IMR-90 (cell line): ENCODE measurements around the gene ENDOV. TPM values are rescaled to one million over a fixed set of nuclear protein-coding genes. Genes with fewer than 3 reads are reported as not detected.

ENCODE experiments used
- ATAC-seq: fragments of 200-7000 bp; cut with Tn5 transposase; 2 replicates; pipeline ENCODE4 v1.9.1; 2020; ENCODE audit warnings: low read depth, mild to moderate bottlenecking, moderate library complexity
- BruUV-seq: library from RNA; stranded (reverse); fragments of 400-500 nt; replicated peaks from 2 replicates; lab custom pipeline; 2021; lab: Mats Ljungman, UMichigan
- CTCF ChIA-PET: fragments of 300-600 bp; formaldehyde crosslinking; extraction: SDS; loops from one replicate; lab custom pipeline; 2021; ENCODE audit warnings: antibody characterized with exemption; lab: Yijun Ruan, JAX
- POLR2A ChIA-PET: fragments of 300-600 bp; sonication (Branson Sonifier 250); formaldehyde crosslinking; loops from one replicate; lab custom pipeline; 2022; ENCODE audit warnings: antibody characterized with exemption; ENCODE audit not compliant: unreplicated experiment; lab: Charles Lee
- DNase-seq: peaks from one replicate; pipeline ENCODE4 v3.0.0; 2013
- H2AFZ ChIP-seq: replicated peaks from 2 replicates; pipeline ENCODE3; 2013; ENCODE audit warnings: low read length, mild to moderate bottlenecking; ENCODE audit not compliant: poor library complexity
- H2AK5ac ChIP-seq: 2 replicates; pipeline ENCODE4 v1.6.1; 2013; ENCODE audit warnings: low read depth, low read length, inconsistent platforms
- H2AK9ac ChIP-seq: replicated peaks from 2 replicates; pipeline ENCODE3; 2013; ENCODE audit warnings: mild to moderate bottlenecking, low read depth, low read length, moderate library complexity; ENCODE audit not compliant: poor library complexity
- H2BK120ac ChIP-seq: 2 replicates; pipeline ENCODE4 v1.6.1; 2013; ENCODE audit warnings: low read depth, low read length, inconsistent platforms
- H2BK15ac ChIP-seq: 3 replicates; pipeline ENCODE4 v1.6.1; 2013; ENCODE audit warnings: low read depth, low read length, inconsistent platforms
- H2BK20ac ChIP-seq: 2 replicates; pipeline ENCODE4 v1.6.1; 2013; ENCODE audit warnings: low read depth, mild to moderate bottlenecking, inconsistent platforms, low read length, moderate library complexity
- H2BK5ac ChIP-seq: 2 replicates; pipeline ENCODE4 v1.6.1; 2013; ENCODE audit warnings: mild to moderate bottlenecking, low read depth, low read length, inconsistent platforms; ENCODE audit not compliant: poor library complexity, severe bottlenecking
- H3K14ac ChIP-seq: replicated peaks from 2 replicates; pipeline ENCODE4 v1.6.1; 2013; ENCODE audit warnings: low read depth, low read length, inconsistent platforms
- H3K18ac ChIP-seq: 2 replicates; pipeline ENCODE4 v1.6.1; 2013; ENCODE audit warnings: low read depth, low read length, control low read depth
- H3K23ac ChIP-seq: 2 replicates; pipeline ENCODE4 v1.6.1; 2013; ENCODE audit warnings: low read depth, low read length, inconsistent platforms
- H3K27ac ChIP-seq: 2 replicates; pipeline ENCODE4 v1.5.1; 2013; ENCODE audit warnings: mild to moderate bottlenecking, control low read depth, low read length; ENCODE audit not compliant: insufficient read depth
- H3K27me3 ChIP-seq: 2 replicates; pipeline ENCODE4 v1.6.1; 2013; ENCODE audit warnings: low read length; ENCODE audit not compliant: control insufficient read depth, insufficient read depth
- H3K36me3 ChIP-seq: 2 replicates; pipeline ENCODE4 v1.6.1; 2013; ENCODE audit warnings: low read length, mixed read lengths; ENCODE audit not compliant: control insufficient read depth, insufficient read depth
- H3K4ac ChIP-seq: 2 replicates; pipeline ENCODE4 v1.6.1; 2013; ENCODE audit warnings: low read depth, low read length, inconsistent platforms
- H3K4me1 ChIP-seq: 2 replicates; pipeline ENCODE4 v1.6.1; 2013; ENCODE audit warnings: low read length, mixed read lengths; ENCODE audit not compliant: control insufficient read depth, insufficient read depth
- H3K4me2 ChIP-seq: 2 replicates; pipeline ENCODE4 v1.6.1; 2013; ENCODE audit warnings: low read depth, mild to moderate bottlenecking, control low read depth, low read length, moderate library complexity
- H3K4me3 ChIP-seq: 2 replicates; pipeline ENCODE4 v1.5.1; 2013; ENCODE audit warnings: low read depth, mild to moderate bottlenecking, control low read depth, low read length, moderate library complexity; ENCODE audit not compliant: insufficient read depth
- H3K56ac ChIP-seq: 2 replicates; pipeline ENCODE4 v1.6.1; 2013; ENCODE audit warnings: low read length, inconsistent platforms; ENCODE audit not compliant: insufficient read depth; ENCODE audit errors: extremely low read depth
- H3K79me1 ChIP-seq, 2 experiments: 2 replicates each; pipeline ENCODE4 v1.6.1; 2013; ENCODE audit warnings: low read length in 2 of 2, inconsistent platforms in 1 of 2, low read depth in 1 of 2
- H3K9ac ChIP-seq: 2 replicates; pipeline ENCODE4 v1.6.1; 2013; ENCODE audit warnings: low read depth, low read length, control low read depth
- H3K9me1 ChIP-seq: 2 replicates; pipeline ENCODE4 v1.6.1; 2013; ENCODE audit warnings: low read length, inconsistent platforms; ENCODE audit not compliant: insufficient read depth
- H3K9me3 ChIP-seq: 2 replicates; pipeline ENCODE4 v1.6.1; 2013; ENCODE audit warnings: low read length; ENCODE audit not compliant: control insufficient read depth, insufficient read depth
- H4K20me1 ChIP-seq: 2 replicates; pipeline ENCODE4 v1.6.1; 2013; ENCODE audit warnings: low read length, inconsistent platforms; ENCODE audit not compliant: insufficient read depth
- H4K5ac ChIP-seq: 2 replicates; pipeline ENCODE4 v1.6.1; 2013; ENCODE audit warnings: mild to moderate bottlenecking, low read depth, low read length, control low read depth
- H4K8ac ChIP-seq, 2 experiments: 2 replicates each; pipeline ENCODE4 v1.6.1; 2013; ENCODE audit warnings: low read depth in 2 of 2, low read length in 2 of 2, control low read depth in 1 of 2, inconsistent platforms in 1 of 2
- H4K91ac ChIP-seq: 2 replicates; pipeline ENCODE4 v1.6.1; 2013; ENCODE audit warnings: low read depth, low read length, inconsistent platforms; ENCODE audit not compliant: insufficient read depth
- BHLHE40 ChIP-seq: fragments of 150-350 bp; IDR thresholded peaks from 2 replicates; pipeline ENCODE4 v1.6.1; 2016; ENCODE audit warnings: mild to moderate bottlenecking, low read depth, low read length
- CEBPB ChIP-seq: IDR thresholded peaks from 2 replicates; pipeline ENCODE4 v1.6.1; 2012; ENCODE audit warnings: low read depth, low read length, improper control_type of control experiment
- CHD1 ChIP-seq: IDR thresholded peaks from 2 replicates; pipeline ENCODE4 v1.6.1; 2012; ENCODE audit warnings: low read depth, low read length, improper control_type of control experiment
- FOS ChIP-seq: fragments of 150-350 bp; IDR thresholded peaks from 2 replicates; pipeline ENCODE4 v1.6.1; 2016; ENCODE audit warnings: low read depth, low read length
- MAFK ChIP-seq: IDR thresholded peaks from 2 replicates; pipeline ENCODE4 v1.6.1; 2012; ENCODE audit warnings: low read depth, low read length, improper control_type of control experiment
- MAZ ChIP-seq: IDR thresholded peaks from 2 replicates; pipeline ENCODE4 v1.6.1; 2012; ENCODE audit warnings: low read depth, mild to moderate bottlenecking, low read length, improper control_type of control experiment, moderate library complexity, borderline replicate concordance
- MXI1 ChIP-seq: IDR thresholded peaks from 2 replicates; pipeline ENCODE4 v1.6.1; 2012; ENCODE audit warnings: low read depth, mild to moderate bottlenecking, low read length, moderate library complexity, borderline replicate concordance
- NFE2L2 ChIP-seq: fragments of 150-350 bp; IDR thresholded peaks from 2 replicates; pipeline ENCODE4 v1.6.1; 2016; ENCODE audit warnings: low read depth, mild to moderate bottlenecking, low read length
- RAD21 ChIP-seq: IDR thresholded peaks from 2 replicates; pipeline ENCODE4 v1.6.1; 2012; ENCODE audit warnings: low read length, improper control_type of control experiment
- RCOR1 ChIP-seq: IDR thresholded peaks from 2 replicates; pipeline ENCODE4 v1.6.1; 2012; ENCODE audit warnings: mild to moderate bottlenecking, low read length, improper control_type of control experiment; ENCODE audit not compliant: insufficient replicate concordance
- RFX5 ChIP-seq: IDR thresholded peaks from 2 replicates; pipeline ENCODE4 v1.8.0; 2012; ENCODE audit warnings: low read depth, mild to moderate bottlenecking, low read length, moderate library complexity
- SMC3 ChIP-seq: fragments of 150-350 bp; IDR thresholded peaks from 2 replicates; pipeline ENCODE4 v1.6.1; 2016; ENCODE audit warnings: low read depth, mild to moderate bottlenecking, antibody characterized with exemption, low read length, moderate library complexity
- USF2 ChIP-seq: fragments of 150-350 bp; IDR thresholded peaks from 2 replicates; pipeline ENCODE4 v1.6.1; 2017; ENCODE audit warnings: mild to moderate bottlenecking, antibody characterized with exemption, low read length, low read depth
- WGBS, 2 experiments: methylation state at CpG; one replicate each; pipeline versions ENCODE4 v1.1.5 to v1.1.7; 2013; ENCODE audit warnings: missing lambda C conversion rate in 2 of 2; ENCODE audit not compliant: insufficient read length in 1 of 2; ENCODE audit errors: extremely low coverage in 2 of 2; 5-methylcytosine and 5-hydroxymethylcytosine counted together
- dilution Hi-C: fragments of 300-500 bp; cut with HindIII; formaldehyde crosslinking; loops from one replicate; pipeline ENCODE4 v1.14.3; 2018; ENCODE audit warnings: low sequenced_read_pairs; ENCODE audit not compliant: unreplicated experiment
- in situ Hi-C: fragments of 300-500 bp; cut with MboI; formaldehyde crosslinking; loops from 3 replicates; pipeline ENCODE4 v1.14.3; 2019; ENCODE audit warnings: low sequenced_read_pairs, inconsistent platforms, mixed read lengths
- intact Hi-C: fragments of 100-400 bp; cut with micrococcal nuclease; formaldehyde crosslinking; loops from 2 replicates; pipeline ENCODE4 v1.10.0; 2022
- polyA plus RNA-seq, 3 experiments: library from polyadenylated mRNA; depleted of rRNA; stranded (reverse); fragments of >200 nt; gene quantifications; 2 replicates each; pipeline ENCODE4 v1.2.3, GENCODE V29; 2012; ENCODE audit warnings: low replicate concordance in 1 of 3
- total RNA-seq: library from RNA; depleted of rRNA; stranded (reverse); fragments of >200 nt; gene quantifications from 2 replicates; pipeline ENCODE4 v1.2.3, GENCODE V29; 2012
- TF ChIP-seq, protein P1 (sequence below): conservative IDR thresholded peaks from 2 replicates; pipeline ENCODE4 v1.5.1; 2012; ENCODE audit warnings: mild to moderate bottlenecking, low read depth, low read length, improper control_type of control experiment

The ENDOV gene
- total and polyA plus RNA-seq, 2 of the 4 experiments (the other 2 are of a cell fraction): 15.1 to 30.3 TPM

DNA sequence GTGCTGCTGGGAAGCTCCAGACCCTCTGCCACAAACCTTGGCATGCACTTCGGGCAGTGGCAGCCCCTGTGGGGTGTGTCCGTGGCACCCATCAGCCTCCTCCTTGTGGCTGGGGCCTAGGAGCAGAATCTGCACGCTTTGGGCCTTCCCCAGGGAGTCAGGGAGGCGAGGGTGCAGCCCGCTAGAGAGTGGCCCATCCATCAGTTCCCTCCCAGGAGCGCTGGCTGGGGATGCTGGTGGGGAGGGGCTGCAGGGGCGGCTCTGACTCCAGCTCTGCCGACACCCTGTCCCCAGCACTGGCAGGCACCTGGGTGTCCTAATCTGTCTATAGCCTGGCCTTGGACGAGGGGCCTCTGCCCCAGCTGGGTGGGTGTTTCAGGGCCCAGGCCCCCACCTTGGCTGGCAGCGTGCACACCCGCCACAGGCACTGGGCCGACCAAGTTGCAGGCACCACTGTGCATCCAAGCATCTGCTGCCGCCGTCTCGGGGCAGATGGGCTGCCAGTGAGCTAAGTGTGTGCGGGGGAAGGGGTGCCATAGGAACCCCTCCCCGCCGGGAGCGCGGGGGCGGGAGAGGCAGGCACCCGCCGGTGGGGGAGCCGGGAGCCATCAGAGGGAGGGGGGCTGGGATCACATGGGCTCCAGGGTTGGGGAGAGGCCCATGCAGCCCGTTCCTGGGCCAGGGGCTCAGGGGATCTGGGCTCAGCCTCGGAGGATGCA lies 30.2 kb downstream of the ENDOV start:
- no peak overlapping the region for H2BK120ac ChIP-seq
- no peak overlapping the region for H4K8ac ChIP-seq
- H3K4ac ChIP-seq: no peak overlapping the region
- H4K20me1 ChIP-seq: no peaks in the 10 kb centered on the region; the same call in none of the 2 replicates
- H3K4me2 ChIP-seq: no peak overlapping the region
- BruUV-seq: no TSS peak
- ChIA-PET CTCF (no interaction called here), POLR2A (no interaction called here)
- H3K23ac ChIP-seq: no peak overlapping the region
- H2AK5ac ChIP-seq: no peak overlapping the region
- whole genome bisulfite sequencing, 2 experiments: 51% methylated on average over 12 of the region's 26 CpGs; no CpG with 5 or more reads in 1 of the 2 experiments
- no peak overlapping the region for H3K27ac ChIP-seq
- H3K79me1 ChIP-seq: no peaks in the 10 kb centered on the region
- H3K9ac ChIP-seq: no peak overlapping the region
- H3K4me3 ChIP-seq: no peak overlapping the region
- no peak overlapping the region for H4K5ac ChIP-seq
- no peak overlapping the region for H2BK20ac ChIP-seq
- no peak overlapping the region for H2AFZ ChIP-seq
- H3K27me3 ChIP-seq: peaks cover 11% of the 10 kb centered on the region; the same call in 1 of the 2 replicates
- H3K56ac ChIP-seq: no peak overlapping the region
- ATAC-seq (no peak), DNase-seq (no peak)
- intact Hi-C loops: no loop called here
- H3K9me1 ChIP-seq: no peaks in the 10 kb centered on the region
- dilution Hi-C loops: no loop called here
- no peak overlapping the region for H4K91ac ChIP-seq
- H3K18ac ChIP-seq: no peak overlapping the region
- no peak overlapping the region for H3K14ac ChIP-seq
- H2AK9ac ChIP-seq: no peak overlapping the region
- H3K4me1 ChIP-seq: peaks cover 13% of the 10 kb centered on the region
- no peak overlapping the region for H2BK15ac ChIP-seq
- TF ChIP-seq CHD1 (no peak), MXI1 (no peak), RFX5 (no peak), USF2 (no peak), BHLHE40 (no peak), FOS (no peak), CEBPB (no peak), RAD21 (no peak), MAZ (no peak), RCOR1 (no peak), NFE2L2 (no peak), SMC3 (no peak), MAFK (no peak)
- TF ChIP-seq, protein P1, sequence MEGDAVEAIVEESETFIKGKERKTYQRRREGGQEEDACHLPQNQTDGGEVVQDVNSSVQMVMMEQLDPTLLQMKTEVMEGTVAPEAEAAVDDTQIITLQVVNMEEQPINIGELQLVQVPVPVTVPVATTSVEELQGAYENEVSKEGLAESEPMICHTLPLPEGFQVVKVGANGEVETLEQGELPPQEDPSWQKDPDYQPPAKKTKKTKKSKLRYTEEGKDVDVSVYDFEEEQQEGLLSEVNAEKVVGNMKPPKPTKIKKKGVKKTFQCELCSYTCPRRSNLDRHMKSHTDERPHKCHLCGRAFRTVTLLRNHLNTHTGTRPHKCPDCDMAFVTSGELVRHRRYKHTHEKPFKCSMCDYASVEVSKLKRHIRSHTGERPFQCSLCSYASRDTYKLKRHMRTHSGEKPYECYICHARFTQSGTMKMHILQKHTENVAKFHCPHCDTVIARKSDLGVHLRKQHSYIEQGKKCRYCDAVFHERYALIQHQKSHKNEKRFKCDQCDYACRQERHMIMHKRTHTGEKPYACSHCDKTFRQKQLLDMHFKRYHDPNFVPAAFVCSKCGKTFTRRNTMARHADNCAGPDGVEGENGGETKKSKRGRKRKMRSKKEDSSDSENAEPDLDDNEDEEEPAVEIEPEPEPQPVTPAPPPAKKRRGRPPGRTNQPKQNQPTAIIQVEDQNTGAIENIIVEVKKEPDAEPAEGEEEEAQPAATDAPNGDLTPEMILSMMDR: no peak
- no peaks in the 10 kb centered on the region for H3K9me3 ChIP-seq
- in situ Hi-C loops: no loop called here
- no peaks in the 10 kb centered on the region for H3K36me3 ChIP-seq
- H2BK5ac ChIP-seq: no peak overlapping the region
